Measurements from ENCODE around the gene UBE2L3.
"Not testable (repeated sequence)": the region's sequence is repeated elsewhere in the genome, so short reads cannot be mapped to it uniquely, and the experiment has no call there.

UBE2L3 gene

DNA sequence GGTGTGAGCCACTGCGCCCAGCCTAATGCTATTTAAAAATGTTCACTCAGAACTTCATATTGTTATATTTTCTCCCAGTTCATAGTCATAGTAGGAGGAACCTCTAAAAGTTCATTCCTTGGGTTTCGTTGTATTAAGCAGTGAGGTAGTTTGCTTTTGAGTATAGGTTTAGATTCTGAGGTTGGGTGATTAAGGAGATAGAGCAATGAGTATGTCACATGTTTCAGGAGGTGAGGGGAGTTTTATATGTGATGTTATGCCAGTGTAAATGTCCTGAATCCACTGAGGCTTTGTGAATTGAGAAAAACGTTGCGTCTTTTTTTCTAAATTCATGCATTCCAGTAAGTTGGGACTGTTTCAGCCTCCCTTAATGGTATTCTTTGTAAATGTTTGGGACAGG is 4.2 kb downstream of the UBE2L3 start:
- DNase-seq (ENCODE audit: low read depth) = no peak

DNA sequence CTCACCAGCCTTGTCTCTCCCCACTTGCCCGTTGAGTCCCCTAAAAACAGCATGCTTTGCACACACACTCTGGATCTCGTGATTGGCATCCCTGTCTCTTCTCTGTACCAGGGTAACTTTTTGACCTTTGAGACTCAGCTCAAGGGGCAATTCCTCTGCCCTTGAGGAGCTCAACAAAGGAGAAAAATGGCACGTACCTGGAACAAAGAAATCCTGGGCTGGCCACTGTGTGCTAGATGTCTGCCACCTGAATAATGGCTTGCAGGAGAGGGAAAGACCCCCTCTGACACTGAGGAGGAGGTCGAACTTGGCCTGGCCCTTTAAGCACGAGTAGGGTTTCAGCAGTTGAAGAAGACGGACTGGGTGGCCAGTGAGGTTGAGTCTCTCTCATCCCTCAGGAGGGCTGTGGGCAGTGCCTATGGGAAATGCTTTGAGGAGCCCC is 5.8 kb downstream of the UBE2L3 start:
- no peak for DNase-seq (ENCODE audit: low read depth)

DNA sequence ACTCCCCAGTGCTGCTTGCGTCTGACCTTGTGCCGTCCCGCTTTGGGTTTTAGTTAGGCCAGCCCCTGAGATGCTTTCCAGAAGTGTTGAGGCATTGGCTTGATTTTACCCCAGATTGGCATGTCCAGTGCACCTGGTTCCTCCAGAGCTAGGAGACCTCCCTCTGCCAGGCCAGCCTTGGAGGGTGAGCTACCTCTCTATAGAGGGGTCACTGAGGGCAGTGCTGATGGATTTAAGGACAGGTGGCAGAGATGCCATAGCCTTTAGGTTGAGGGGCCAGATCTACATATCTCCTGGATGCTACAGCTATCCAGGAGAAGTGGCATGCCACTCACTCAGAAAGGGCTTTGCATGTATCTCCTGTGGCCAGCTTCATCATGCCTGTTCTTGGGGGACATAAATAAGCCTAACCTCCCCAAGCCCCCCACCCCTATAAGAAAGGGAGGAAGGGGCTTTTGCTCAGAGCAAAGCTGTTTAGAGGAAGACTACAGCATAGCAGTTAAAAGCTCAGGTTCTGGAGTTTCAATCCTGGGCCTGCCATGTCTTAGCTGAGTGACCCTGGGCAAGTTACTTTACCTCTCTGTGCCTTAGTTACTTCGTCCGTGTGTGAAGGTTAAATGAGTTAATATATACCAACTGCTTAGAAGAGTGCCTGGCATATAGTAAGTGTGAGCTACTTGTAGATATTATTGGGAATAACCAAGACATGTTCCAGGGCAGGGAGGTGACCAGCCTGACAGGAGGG is 6.4 kb downstream of the UBE2L3 start:
- DNase-seq (ENCODE audit: low read depth) = no peak

DNA sequence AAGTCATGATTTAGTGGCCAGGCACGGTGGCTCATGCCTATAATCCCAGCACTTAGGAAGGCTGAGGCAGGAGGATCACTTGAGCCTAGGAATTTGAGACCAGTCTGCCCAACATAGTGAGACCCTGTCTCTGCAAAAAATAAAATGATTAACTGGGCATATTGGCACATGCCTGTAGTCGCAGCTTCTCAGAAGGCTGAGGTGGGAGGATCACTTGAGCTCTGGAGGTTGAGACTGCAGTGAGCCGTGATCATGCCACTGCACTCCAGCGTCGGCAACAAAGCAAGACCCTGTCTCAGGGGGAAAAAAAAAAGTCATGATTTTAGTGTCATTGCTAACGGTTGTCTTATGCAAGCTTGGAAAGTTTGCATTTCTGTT is 11.9 kb downstream of the UBE2L3 start:
- no peak for DNase-seq (ENCODE audit: low read depth)

DNA sequence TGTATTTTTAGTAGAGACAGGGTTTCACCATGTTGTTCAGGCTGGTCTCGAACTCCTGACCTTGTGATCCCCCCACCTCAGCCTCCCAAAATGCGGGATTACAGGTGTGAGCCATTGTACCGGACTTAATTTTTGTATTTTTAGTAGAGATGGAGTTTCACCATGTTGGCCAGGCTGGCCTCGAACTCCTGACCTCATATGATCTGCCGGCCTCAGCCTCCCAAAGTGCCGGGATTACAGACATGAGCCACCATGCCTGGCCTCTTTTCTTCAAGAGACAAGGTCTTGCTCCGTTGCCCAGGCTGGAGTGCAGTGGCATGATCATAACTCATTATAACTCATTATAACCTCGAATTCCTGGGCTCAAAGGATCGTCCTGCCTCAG is 13.1 kb downstream of the UBE2L3 start:
- not testable (repeated sequence) for DNase-seq (ENCODE audit: low read depth)

DNA sequence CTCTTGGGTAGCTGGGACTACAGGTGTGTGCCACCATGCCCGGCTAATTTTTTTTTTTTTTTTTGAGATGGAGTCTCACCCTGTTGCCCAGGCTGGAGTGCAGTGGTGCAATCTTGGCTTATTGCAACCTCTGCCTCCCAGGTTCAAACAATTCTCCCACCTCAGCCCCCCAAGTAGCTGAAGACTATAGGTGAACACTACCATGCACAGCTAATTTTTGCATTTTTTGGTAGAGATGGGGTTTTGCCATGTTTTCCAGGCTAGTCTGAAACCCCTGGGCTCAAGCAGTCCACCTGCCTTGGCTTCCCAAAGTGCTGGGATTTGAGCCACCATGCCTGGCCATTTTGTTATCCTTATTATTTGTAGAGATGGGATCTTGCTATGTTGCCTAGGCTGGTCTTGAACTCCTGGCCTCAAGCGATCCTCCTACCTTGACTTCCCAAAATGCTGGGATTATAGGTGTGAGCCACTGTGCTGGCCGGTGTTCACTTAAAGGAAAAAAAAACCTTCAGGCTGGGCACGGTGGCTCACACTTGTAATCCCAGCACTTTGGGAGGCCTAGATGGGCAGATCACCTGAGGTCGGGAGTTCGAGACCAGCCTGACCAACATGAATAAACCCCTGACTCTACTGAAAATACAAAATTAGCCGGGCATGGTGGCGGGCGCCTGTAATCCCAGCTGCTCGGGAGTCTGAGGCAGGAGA is 13.6 kb downstream of the UBE2L3 start:
- not testable (repeated sequence) for DNase-seq (ENCODE audit: low read depth)

DNA sequence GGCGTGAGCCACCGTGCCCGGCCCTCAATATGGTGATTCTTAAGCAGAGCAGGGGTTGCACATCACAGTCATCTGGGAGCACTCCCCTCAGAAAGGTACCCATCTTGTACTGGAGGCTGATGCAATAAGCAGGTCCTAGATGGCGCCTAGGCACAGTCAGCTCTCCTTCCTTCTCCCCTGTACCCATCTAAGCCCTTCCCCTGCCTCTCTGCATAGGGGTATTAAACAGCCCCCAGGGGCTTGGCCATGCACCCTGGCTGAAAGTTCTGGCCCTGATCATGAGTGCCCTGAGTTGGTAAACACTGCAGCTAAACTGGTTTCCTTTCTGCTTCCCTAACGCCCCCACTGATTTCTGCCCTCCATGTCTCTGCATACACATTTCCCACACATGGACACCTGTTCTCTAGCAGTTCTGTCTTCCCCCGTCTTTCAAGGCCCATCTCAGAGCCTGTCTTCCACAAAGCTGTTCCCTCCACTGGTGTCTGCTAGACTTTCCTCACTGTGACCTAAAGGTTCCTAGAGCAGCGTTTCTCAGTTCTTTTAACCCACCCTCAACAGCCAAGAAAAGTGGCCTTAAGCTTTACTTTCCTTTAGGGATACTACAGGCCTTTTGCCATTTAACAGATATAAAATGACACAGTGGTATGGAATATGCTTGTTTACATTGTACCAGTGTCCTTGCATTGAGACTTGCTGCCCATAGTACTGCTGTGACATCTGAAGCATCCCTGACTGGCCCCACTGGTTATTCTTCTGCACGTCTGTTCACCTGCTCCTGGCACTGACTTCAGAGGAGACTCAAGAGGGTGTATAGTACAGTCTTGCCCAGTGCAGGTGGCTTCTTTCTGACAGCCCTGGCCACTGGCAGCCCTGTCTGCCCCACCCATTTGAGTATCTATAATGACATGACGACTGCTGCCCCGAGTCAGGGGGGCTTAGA is 15.6 kb downstream of the UBE2L3 start:
- DNase-seq (ENCODE audit: low read depth) = no peak

- DNase-seq (ENCODE audit: low read depth) = no peak
Observed at GRCh38 chr22:21585389-21585788, 17.9 kb downstream of the UBE2L3 start.

DNA sequence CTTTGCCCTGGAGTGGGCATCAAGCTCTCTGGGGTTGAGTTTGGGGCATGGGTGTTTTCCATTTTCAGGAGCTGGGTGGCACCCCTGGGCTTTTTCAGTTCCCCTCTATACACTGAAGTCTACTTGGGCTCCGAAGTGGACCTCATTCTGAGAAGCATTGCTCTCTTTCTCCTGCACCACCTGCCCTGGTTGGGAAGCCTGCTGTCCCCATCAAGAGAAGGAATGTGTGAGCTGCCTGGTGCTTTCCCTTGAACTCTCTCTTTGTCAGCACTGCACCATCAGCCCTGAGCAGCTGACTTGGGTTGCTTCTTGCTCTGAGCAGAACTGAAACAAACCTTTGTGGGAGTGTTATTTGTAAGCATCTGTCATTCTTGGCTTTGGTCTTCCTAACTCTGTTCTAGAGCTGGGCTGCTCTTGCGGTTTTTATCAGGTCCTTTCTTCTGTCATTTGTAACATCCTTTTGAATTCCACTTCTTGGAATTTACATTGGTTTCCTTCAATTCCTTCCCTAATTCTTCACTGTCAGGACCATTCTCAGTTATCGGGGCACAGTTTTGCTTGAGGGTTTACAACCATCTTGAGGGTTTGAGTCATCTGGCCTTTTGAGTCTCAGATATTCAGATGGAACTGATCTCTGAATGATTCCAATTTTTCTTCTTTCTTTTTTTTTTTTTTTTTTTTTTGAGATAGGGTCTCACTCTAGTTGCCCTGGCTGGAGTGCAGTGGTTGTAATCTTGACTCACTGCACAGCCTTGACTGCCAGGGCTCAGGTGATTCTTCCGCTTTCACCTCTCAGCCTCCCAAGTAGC is 20.5 kb downstream of the UBE2L3 start:
- DNase-seq (ENCODE audit: low read depth) = no peak

- peak; percentile 27 for DNase-seq (ENCODE audit: low read depth)
Observed at GRCh38 chr22:21589396-21589795, 21.9 kb downstream of the UBE2L3 start.

DNA sequence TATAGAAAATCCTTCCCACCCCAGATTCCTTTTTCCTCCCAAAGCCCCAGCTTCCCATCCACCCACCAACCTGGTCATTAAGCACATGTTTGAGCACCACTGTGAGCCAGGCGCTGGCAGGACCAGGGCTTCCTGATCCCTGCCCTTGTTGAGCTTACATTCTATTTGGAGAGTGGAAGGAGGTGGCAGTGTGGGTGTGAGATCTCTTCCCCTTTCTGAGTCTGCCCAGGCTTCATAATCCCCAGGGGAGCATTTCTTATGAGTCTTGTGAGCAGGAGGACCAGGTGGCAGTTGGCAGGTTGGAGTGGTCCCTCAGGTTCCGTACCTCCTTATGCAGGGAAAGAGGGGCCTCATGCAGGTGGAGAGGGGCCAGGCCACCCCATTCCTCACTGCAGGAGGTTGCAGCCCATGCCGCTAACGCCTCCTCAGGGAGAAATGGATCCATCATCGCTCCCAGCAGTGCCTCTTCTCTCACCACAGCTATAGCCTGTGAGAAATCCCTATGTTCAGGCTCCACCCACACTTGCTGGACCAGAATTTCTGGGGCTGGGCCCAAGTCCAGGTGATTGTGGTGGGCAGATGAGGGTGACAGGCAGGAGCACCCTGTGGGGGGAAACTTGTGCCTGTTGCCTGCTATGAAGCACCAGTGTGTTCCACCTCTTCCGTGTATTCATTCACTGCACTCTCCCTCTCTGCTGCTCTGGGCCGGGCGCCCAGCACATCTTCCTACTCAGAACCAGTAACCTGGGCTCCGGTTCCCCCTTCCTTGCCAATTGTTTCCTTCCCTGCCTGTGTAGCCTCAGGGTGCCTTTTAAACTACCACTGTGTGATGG is 23.5 kb downstream of the UBE2L3 start:
- DNase-seq (ENCODE audit: low read depth) = no peak

GRCh38 chr22:21591695-21592094 is 24.2 kb downstream of the UBE2L3 start:
- no peak for DNase-seq (ENCODE audit: low read depth)

GRCh38 chr22:21592422-21592821 is 24.9 kb downstream of the UBE2L3 start:
- no peak for DNase-seq (ENCODE audit: low read depth)

DNA sequence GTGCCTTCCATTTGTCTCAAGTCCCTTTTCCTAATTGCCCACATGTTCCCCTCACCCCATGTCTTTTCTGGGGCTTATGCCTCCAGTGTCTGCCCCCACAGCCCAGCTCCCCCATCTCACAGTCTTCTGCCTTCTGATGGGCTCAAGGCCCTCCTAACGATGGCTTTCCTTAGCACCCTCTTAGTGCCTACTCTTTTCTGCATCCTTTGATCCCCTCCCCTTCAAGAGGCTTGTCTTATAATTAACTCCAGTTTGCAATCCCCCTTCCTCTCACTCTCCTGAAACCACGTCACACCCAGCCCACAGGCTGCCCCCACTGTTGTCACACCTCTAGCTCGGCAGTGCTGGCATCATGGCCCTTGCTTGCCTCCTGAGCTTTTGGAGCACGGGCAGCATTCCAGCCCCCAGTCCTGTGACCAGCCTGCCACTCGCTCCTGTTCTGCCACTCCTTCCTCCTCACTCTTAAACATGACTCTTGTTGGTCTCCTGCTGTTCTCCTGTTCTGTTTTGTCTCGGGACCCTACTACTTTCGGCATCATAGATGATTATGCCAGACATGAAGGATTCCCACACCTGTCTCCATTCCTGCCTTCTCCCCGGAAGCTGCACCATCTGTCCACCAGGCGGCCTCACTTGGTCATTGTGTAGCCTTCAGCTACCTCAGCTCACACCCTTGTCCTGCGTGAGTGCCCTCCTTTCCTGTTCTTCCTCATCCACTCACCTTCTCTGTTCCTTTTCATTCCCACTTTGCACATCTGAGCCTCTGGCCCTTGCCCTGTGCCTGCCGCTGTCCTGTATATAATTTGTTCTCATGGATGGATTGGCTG is 26.1 kb downstream of the UBE2L3 start:
- no peak for DNase-seq (ENCODE audit: low read depth)

GRCh38 chr22:21594865-21595452 is 27.4 kb downstream of the UBE2L3 start:
- DNase-seq (ENCODE audit: low read depth) = no peak

GRCh38 chr22:21596356-21597135 is 29.0 kb downstream of the UBE2L3 start:
- not testable (repeated sequence) for DNase-seq (ENCODE audit: low read depth)

- no peak for DNase-seq (ENCODE audit: low read depth)
Observed at GRCh38 chr22:21598302-21598701, 30.8 kb downstream of the UBE2L3 start.

- DNase-seq (ENCODE audit: low read depth) = no peak
Observed at GRCh38 chr22:21599053-21599893, 31.8 kb downstream of the UBE2L3 start.

Measured in fibroblast of gingiva (primary cell).